Gastroesophageal sphincter (tissue), 3 donors: Measurements from ENCODE around the gene LRFN2.

Source experiments
- POLR2A ChIP-seq, 2 donors: fragments of 450-650 bp; IDR thresholded peaks; one replicate each; pipeline ENCODE4 v1.6.1; 2017; ENCODE audit warnings: antibody characterized with exemption in 2 of 2, mild to moderate bottlenecking in 2 of 2, moderate library complexity in 1 of 2
- TF ChIP-seq, protein P1 (sequence below), 4 experiments: fragments of 200-600 bp in 2 of 4; fragments of 450-650 bp in 2 of 4; sonication (generic) in 1 of 4; IDR thresholded peaks; one replicate each; pipeline ENCODE4 v1.5.1; 2017 to 2019; ENCODE audit warnings: antibody characterized with exemption in 4 of 4, mild to moderate bottlenecking in 2 of 4, moderate library complexity in 2 of 4

DNA sequence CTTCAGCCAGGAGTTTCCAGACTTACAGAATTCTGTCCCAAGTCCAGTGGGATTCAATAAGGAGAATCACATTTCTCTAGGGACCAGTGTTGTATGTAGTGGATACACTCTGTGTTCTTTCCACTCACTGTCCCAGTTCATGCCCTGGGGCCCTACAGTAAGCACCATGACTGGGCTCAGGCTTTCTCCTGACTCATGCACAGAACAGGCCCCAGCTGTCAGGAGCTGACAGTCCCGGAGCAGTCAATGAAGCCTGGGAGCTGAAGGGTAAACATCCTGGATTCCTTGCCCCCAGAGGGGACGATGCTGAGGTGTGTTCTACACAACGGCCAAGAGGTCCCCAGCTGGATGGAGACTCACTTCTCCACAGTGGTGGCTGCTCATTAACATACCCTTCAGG is 40.2 kb upstream of the LRFN2 start:
- TF ChIP-seq, protein P1, sequence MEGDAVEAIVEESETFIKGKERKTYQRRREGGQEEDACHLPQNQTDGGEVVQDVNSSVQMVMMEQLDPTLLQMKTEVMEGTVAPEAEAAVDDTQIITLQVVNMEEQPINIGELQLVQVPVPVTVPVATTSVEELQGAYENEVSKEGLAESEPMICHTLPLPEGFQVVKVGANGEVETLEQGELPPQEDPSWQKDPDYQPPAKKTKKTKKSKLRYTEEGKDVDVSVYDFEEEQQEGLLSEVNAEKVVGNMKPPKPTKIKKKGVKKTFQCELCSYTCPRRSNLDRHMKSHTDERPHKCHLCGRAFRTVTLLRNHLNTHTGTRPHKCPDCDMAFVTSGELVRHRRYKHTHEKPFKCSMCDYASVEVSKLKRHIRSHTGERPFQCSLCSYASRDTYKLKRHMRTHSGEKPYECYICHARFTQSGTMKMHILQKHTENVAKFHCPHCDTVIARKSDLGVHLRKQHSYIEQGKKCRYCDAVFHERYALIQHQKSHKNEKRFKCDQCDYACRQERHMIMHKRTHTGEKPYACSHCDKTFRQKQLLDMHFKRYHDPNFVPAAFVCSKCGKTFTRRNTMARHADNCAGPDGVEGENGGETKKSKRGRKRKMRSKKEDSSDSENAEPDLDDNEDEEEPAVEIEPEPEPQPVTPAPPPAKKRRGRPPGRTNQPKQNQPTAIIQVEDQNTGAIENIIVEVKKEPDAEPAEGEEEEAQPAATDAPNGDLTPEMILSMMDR (IDR thresholded peaks at IDR 0.05), result no peak
- TF ChIP-seq POLR2A (IDR thresholded peaks at IDR 0.05), result no peak
